IMR-90 (cell line): ENCODE data around the gene ARHGAP15. TPM values are rescaled to one million over a fixed set of nuclear protein-coding genes. Genes with fewer than 3 reads are reported as not detected.

Source experiments
- ATAC-seq: fragments of 200-7000 bp; cut with Tn5 transposase; 2 replicates; pipeline ENCODE4 v1.9.1; 2020; ENCODE audit warnings: low read depth, mild to moderate bottlenecking, moderate library complexity
- BruUV-seq: library from RNA; stranded (reverse); fragments of 400-500 nt; replicated peaks from 2 replicates; lab custom pipeline; 2021; lab: Mats Ljungman, UMichigan
- CTCF ChIA-PET: fragments of 300-600 bp; formaldehyde crosslinking; extraction: SDS; loops from one replicate; lab custom pipeline; 2021; ENCODE audit warnings: antibody characterized with exemption; lab: Yijun Ruan, JAX
- POLR2A ChIA-PET: fragments of 300-600 bp; sonication (Branson Sonifier 250); formaldehyde crosslinking; loops from one replicate; lab custom pipeline; 2022; ENCODE audit warnings: antibody characterized with exemption; ENCODE audit not compliant: unreplicated experiment; lab: Charles Lee
- DNase-seq: peaks from one replicate; pipeline ENCODE4 v3.0.0; 2013
- H2AFZ ChIP-seq: replicated peaks from 2 replicates; pipeline ENCODE3; 2013; ENCODE audit warnings: low read length, mild to moderate bottlenecking; ENCODE audit not compliant: poor library complexity
- H2AK5ac ChIP-seq: 2 replicates; pipeline ENCODE4 v1.6.1; 2013; ENCODE audit warnings: low read depth, low read length, inconsistent platforms
- H2AK9ac ChIP-seq: replicated peaks from 2 replicates; pipeline ENCODE3; 2013; ENCODE audit warnings: mild to moderate bottlenecking, low read depth, low read length, moderate library complexity; ENCODE audit not compliant: poor library complexity
- H2BK120ac ChIP-seq: 2 replicates; pipeline ENCODE4 v1.6.1; 2013; ENCODE audit warnings: low read depth, low read length, inconsistent platforms
- H2BK15ac ChIP-seq: 3 replicates; pipeline ENCODE4 v1.6.1; 2013; ENCODE audit warnings: low read depth, low read length, inconsistent platforms
- H2BK20ac ChIP-seq: 2 replicates; pipeline ENCODE4 v1.6.1; 2013; ENCODE audit warnings: low read depth, mild to moderate bottlenecking, inconsistent platforms, low read length, moderate library complexity
- H2BK5ac ChIP-seq: 2 replicates; pipeline ENCODE4 v1.6.1; 2013; ENCODE audit warnings: mild to moderate bottlenecking, low read depth, low read length, inconsistent platforms; ENCODE audit not compliant: poor library complexity, severe bottlenecking
- H3K14ac ChIP-seq: replicated peaks from 2 replicates; pipeline ENCODE4 v1.6.1; 2013; ENCODE audit warnings: low read depth, low read length, inconsistent platforms
- H3K18ac ChIP-seq: 2 replicates; pipeline ENCODE4 v1.6.1; 2013; ENCODE audit warnings: low read depth, low read length, control low read depth
- H3K23ac ChIP-seq: 2 replicates; pipeline ENCODE4 v1.6.1; 2013; ENCODE audit warnings: low read depth, low read length, inconsistent platforms
- H3K27ac ChIP-seq: 2 replicates; pipeline ENCODE4 v1.5.1; 2013; ENCODE audit warnings: mild to moderate bottlenecking, control low read depth, low read length; ENCODE audit not compliant: insufficient read depth
- H3K27me3 ChIP-seq: 2 replicates; pipeline ENCODE4 v1.6.1; 2013; ENCODE audit warnings: low read length; ENCODE audit not compliant: control insufficient read depth, insufficient read depth
- H3K36me3 ChIP-seq: 2 replicates; pipeline ENCODE4 v1.6.1; 2013; ENCODE audit warnings: low read length, mixed read lengths; ENCODE audit not compliant: control insufficient read depth, insufficient read depth
- H3K4ac ChIP-seq: 2 replicates; pipeline ENCODE4 v1.6.1; 2013; ENCODE audit warnings: low read depth, low read length, inconsistent platforms
- H3K4me1 ChIP-seq: 2 replicates; pipeline ENCODE4 v1.6.1; 2013; ENCODE audit warnings: low read length, mixed read lengths; ENCODE audit not compliant: control insufficient read depth, insufficient read depth
- H3K4me2 ChIP-seq: 2 replicates; pipeline ENCODE4 v1.6.1; 2013; ENCODE audit warnings: low read depth, mild to moderate bottlenecking, control low read depth, low read length, moderate library complexity
- H3K4me3 ChIP-seq: 2 replicates; pipeline ENCODE4 v1.5.1; 2013; ENCODE audit warnings: low read depth, mild to moderate bottlenecking, control low read depth, low read length, moderate library complexity; ENCODE audit not compliant: insufficient read depth
- H3K56ac ChIP-seq: 2 replicates; pipeline ENCODE4 v1.6.1; 2013; ENCODE audit warnings: low read length, inconsistent platforms; ENCODE audit not compliant: insufficient read depth; ENCODE audit errors: extremely low read depth
- H3K79me1 ChIP-seq, 2 experiments: 2 replicates each; pipeline ENCODE4 v1.6.1; 2013; ENCODE audit warnings: low read length in 2 of 2, inconsistent platforms in 1 of 2, low read depth in 1 of 2
- H3K9ac ChIP-seq: 2 replicates; pipeline ENCODE4 v1.6.1; 2013; ENCODE audit warnings: low read depth, low read length, control low read depth
- H3K9me1 ChIP-seq: 2 replicates; pipeline ENCODE4 v1.6.1; 2013; ENCODE audit warnings: low read length, inconsistent platforms; ENCODE audit not compliant: insufficient read depth
- H3K9me3 ChIP-seq: 2 replicates; pipeline ENCODE4 v1.6.1; 2013; ENCODE audit warnings: low read length; ENCODE audit not compliant: control insufficient read depth, insufficient read depth
- H4K20me1 ChIP-seq: 2 replicates; pipeline ENCODE4 v1.6.1; 2013; ENCODE audit warnings: low read length, inconsistent platforms; ENCODE audit not compliant: insufficient read depth
- H4K5ac ChIP-seq: 2 replicates; pipeline ENCODE4 v1.6.1; 2013; ENCODE audit warnings: mild to moderate bottlenecking, low read depth, low read length, control low read depth
- H4K8ac ChIP-seq, 2 experiments: 2 replicates each; pipeline ENCODE4 v1.6.1; 2013; ENCODE audit warnings: low read depth in 2 of 2, low read length in 2 of 2, control low read depth in 1 of 2, inconsistent platforms in 1 of 2
- H4K91ac ChIP-seq: 2 replicates; pipeline ENCODE4 v1.6.1; 2013; ENCODE audit warnings: low read depth, low read length, inconsistent platforms; ENCODE audit not compliant: insufficient read depth
- BHLHE40 ChIP-seq: fragments of 150-350 bp; IDR thresholded peaks from 2 replicates; pipeline ENCODE4 v1.6.1; 2016; ENCODE audit warnings: mild to moderate bottlenecking, low read depth, low read length
- CEBPB ChIP-seq: IDR thresholded peaks from 2 replicates; pipeline ENCODE4 v1.6.1; 2012; ENCODE audit warnings: low read depth, low read length, improper control_type of control experiment
- CHD1 ChIP-seq: IDR thresholded peaks from 2 replicates; pipeline ENCODE4 v1.6.1; 2012; ENCODE audit warnings: low read depth, low read length, improper control_type of control experiment
- MAFK ChIP-seq: IDR thresholded peaks from 2 replicates; pipeline ENCODE4 v1.6.1; 2012; ENCODE audit warnings: low read depth, low read length, improper control_type of control experiment
- MAZ ChIP-seq: IDR thresholded peaks from 2 replicates; pipeline ENCODE4 v1.6.1; 2012; ENCODE audit warnings: low read depth, mild to moderate bottlenecking, low read length, improper control_type of control experiment, moderate library complexity, borderline replicate concordance
- MXI1 ChIP-seq: IDR thresholded peaks from 2 replicates; pipeline ENCODE4 v1.6.1; 2012; ENCODE audit warnings: low read depth, mild to moderate bottlenecking, low read length, moderate library complexity, borderline replicate concordance
- NFE2L2 ChIP-seq: fragments of 150-350 bp; IDR thresholded peaks from 2 replicates; pipeline ENCODE4 v1.6.1; 2016; ENCODE audit warnings: low read depth, mild to moderate bottlenecking, low read length
- WGBS, 2 experiments: methylation state at CpG; one replicate each; pipeline versions ENCODE4 v1.1.5 to v1.1.7; 2013; ENCODE audit warnings: missing lambda C conversion rate in 2 of 2; ENCODE audit not compliant: insufficient read length in 1 of 2; ENCODE audit errors: extremely low coverage in 2 of 2; 5-methylcytosine and 5-hydroxymethylcytosine counted together
- dilution Hi-C: fragments of 300-500 bp; cut with HindIII; formaldehyde crosslinking; loops from one replicate; pipeline ENCODE4 v1.14.3; 2018; ENCODE audit warnings: low sequenced_read_pairs; ENCODE audit not compliant: unreplicated experiment
- in situ Hi-C: fragments of 300-500 bp; cut with MboI; formaldehyde crosslinking; loops from 3 replicates; pipeline ENCODE4 v1.14.3; 2019; ENCODE audit warnings: low sequenced_read_pairs, inconsistent platforms, mixed read lengths
- intact Hi-C: fragments of 100-400 bp; cut with micrococcal nuclease; formaldehyde crosslinking; loops from 2 replicates; pipeline ENCODE4 v1.10.0; 2022
- polyA plus RNA-seq, 3 experiments: library from polyadenylated mRNA; depleted of rRNA; stranded (reverse); fragments of >200 nt; gene quantifications; 2 replicates each; pipeline ENCODE4 v1.2.3, GENCODE V29; 2012; ENCODE audit warnings: low replicate concordance in 1 of 3
- total RNA-seq: library from RNA; depleted of rRNA; stranded (reverse); fragments of >200 nt; gene quantifications from 2 replicates; pipeline ENCODE4 v1.2.3, GENCODE V29; 2012
- TF ChIP-seq, protein P1 (sequence below): conservative IDR thresholded peaks from 2 replicates; pipeline ENCODE4 v1.5.1; 2012; ENCODE audit warnings: mild to moderate bottlenecking, low read depth, low read length, improper control_type of control experiment

The ARHGAP15 gene
- total and polyA plus RNA-seq, 2 of the 4 experiments (the other 2 are of a cell fraction): not detected

DNA sequence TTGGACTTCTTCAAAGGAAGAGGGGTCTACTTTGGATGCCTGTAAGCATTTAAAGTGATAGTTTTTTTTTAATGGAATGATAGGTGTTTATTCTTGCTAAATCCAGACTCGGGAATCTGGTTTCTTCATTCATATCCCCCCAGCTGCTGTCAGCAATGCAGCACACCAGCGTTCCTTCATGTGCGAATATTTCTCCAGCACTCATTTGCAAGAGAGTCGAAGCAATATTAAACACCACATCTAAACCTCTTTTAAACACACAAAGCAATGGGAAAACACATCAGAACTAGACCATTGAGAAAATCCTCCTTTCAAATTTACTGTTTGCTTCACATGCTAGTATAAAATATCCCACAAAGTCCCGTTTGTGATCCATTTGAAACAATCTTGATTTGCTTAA, 563.7 kb downstream of the ARHGAP15 start:
- Histone ChIP-seq H3K9me3 (no peaks in the 10 kb centered on the region), H3K27me3 (0 out of 2 replicates have a peak, but pooled peaks cover 1% of the 10 kb centered on the region), H4K5ac (no peak overlapping the region), H3K9ac (no peak overlapping the region), H2BK120ac (no peak overlapping the region), H2AFZ (no peak overlapping the region), H3K56ac (no peak overlapping the region), H3K4me3 (no peak overlapping the region), H4K20me1 (no peaks in the 10 kb centered on the region), H2BK5ac (no peak overlapping the region), H2BK15ac (no peak overlapping the region), H4K8ac (no peak overlapping the region), H4K91ac (no peak overlapping the region), H2AK5ac (no peak overlapping the region), H3K79me1 (no peaks in the 10 kb centered on the region), H3K4me1 (no peaks in the 10 kb centered on the region), H2AK9ac (no peak overlapping the region), H3K27ac (no peak overlapping the region), H2BK20ac (no peak overlapping the region), H3K18ac (no peak overlapping the region), H3K4ac (no peak overlapping the region), H3K14ac (no peak overlapping the region), H3K36me3 (no peaks in the 10 kb centered on the region), H3K9me1 (no peaks in the 10 kb centered on the region), H3K4me2 (no peak overlapping the region), H3K23ac (no peak overlapping the region)
- CTCF ChIA-PET: no interaction called here
- DNase-seq (no peak), ATAC-seq (no peak)
- POLR2A ChIA-PET: no interaction called here
- BruUV-seq: no TSS peak
- in situ Hi-C loops (no loop called here), intact Hi-C loops (no loop called here), dilution Hi-C loops (no loop called here)
- TF ChIP-seq NFE2L2 (no peak), MXI1 (no peak), BHLHE40 (no peak), MAZ (no peak), MAFK (no peak), CEBPB (no peak), CHD1 (no peak)
- TF ChIP-seq, protein P1, sequence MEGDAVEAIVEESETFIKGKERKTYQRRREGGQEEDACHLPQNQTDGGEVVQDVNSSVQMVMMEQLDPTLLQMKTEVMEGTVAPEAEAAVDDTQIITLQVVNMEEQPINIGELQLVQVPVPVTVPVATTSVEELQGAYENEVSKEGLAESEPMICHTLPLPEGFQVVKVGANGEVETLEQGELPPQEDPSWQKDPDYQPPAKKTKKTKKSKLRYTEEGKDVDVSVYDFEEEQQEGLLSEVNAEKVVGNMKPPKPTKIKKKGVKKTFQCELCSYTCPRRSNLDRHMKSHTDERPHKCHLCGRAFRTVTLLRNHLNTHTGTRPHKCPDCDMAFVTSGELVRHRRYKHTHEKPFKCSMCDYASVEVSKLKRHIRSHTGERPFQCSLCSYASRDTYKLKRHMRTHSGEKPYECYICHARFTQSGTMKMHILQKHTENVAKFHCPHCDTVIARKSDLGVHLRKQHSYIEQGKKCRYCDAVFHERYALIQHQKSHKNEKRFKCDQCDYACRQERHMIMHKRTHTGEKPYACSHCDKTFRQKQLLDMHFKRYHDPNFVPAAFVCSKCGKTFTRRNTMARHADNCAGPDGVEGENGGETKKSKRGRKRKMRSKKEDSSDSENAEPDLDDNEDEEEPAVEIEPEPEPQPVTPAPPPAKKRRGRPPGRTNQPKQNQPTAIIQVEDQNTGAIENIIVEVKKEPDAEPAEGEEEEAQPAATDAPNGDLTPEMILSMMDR: no peak
- WGBS, 2 experiments: 56% methylated on average over 2 of the region's 5 CpGs; no CpG with 5 or more reads in 1 of the 2 experiments
